Measurements from ENCODE around the gene GNA15.

- TF ChIP-seq FOXJ3 (CRISPR knock-in tag; IDR thresholded peaks at IDR 0.05; ENCODE audit: borderline replicate concordance): no peak
- no peak for TF ChIP-seq CTCF (IDR thresholded peaks at IDR 0.05)
Observed at GRCh38 chr19:3153286-3154230, 17.7 kb downstream of the GNA15 start.

Data from WTC11 (cell line).